Stimulated activated CD8-positive, alpha-beta memory T cell treated with anti-CD3 and anti-CD28 coated beads, Interleukin-7, amount 100 ng/mL, for 1 hour (primary cell): ENCODE measurements around the gene RPP21.
"Not testable (repeated sequence)": the region's sequence is repeated elsewhere in the genome, so short reads cannot be mapped to it uniquely, and the experiment has no call there.

Experiments used
- DNase-seq, 2 donors: peaks; one replicate each; pipeline ENCODE4 v3.0.0-alpha.2; 2020; ENCODE audit warnings: low read depth in 2 of 2

Gene RPP21

DNA sequence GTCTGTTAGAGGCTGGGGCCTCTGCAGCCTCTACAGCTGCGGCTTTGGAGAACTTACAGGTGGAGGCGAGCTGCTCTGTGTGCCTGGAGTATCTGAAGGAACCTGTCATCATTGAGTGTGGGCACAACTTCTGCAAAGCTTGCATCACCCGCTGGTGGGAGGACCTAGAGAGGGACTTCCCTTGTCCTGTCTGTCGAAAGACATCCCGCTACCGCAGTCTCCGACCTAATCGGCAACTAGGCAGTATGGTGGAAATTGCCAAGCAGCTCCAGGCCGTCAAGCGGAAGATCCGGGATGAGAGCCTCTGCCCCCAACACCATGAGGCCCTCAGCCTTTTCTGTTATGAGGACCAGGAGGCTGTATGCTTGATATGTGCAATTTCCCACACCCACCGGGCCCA, 15.6 kb upstream of the RPP21 start:
- DNase-seq, result no peak

DNA sequence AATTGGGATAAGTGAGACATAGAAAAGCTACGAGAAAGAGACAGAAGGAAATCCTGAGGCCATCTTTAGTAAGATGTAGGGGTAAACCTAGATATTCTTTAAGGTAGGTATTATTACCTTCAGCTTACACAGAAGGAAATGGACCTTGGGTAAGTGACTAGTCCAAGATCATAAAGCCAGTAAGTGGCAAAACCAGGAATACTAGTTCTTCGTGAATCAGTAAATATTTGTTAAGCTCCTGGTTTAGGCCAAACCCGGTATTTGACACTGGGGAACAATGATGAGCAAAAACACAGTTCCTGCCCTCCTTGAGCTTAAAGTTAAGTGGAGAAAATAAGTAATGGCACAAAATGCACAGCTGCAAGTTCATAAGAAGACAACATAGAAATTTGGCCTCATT, 13.0 kb upstream of the RPP21 start:
- no peak for DNase-seq

DNA sequence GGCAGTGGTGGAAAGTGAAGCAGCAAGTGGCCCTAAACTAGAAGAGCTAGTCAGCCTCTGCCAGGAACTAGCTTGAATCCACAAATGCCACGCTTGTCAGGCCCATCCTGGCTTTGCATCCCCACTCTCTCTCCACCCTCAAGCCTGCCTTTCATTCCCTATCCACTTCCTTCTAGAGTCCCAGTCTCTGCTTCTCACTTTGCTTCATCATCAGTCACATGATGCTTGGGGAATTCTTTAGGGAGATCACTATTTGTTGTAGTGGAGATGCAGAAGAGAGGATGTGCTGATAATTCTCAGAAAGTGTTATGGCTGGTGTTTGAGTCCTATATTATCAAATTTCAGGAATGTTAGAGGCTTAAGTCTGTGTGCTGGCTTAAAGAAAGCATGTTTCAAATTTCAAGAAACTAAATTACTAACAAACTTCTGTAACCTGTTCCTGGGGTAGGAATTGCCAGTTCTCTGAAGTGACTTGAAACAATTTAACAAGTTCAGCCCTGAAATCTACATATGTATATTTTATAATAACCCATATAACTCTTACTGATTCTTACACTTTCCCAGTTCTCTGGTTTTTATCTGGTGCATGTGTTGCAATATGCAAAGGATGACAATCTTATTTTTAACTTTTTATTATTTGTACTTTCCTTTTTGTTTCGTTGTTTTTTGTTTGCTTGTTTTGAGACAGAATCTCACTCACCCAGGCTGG, 10.7 kb upstream of the RPP21 start:
- no peak for DNase-seq

DNA sequence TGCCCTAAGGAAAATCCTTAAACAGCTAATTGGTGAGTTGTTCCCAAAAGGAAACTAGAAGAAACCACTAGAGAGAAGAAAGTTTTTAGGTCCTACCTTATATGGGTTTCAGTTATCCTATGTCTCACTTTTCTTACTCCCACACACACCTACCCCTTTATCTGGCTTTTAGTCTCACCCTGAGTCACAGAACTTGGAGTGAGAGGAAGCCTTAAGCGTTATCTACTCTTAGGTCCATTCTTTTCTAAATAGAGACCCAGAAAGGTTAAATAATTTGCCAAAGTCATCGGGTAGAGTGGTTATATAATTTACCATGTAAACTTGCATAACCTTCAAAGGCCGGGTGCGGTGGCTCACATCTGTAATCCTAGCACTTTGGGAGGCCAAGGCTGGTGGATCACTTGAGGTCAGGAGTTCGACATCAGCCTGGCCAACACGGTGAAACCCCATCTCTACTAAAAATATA, 4.3 kb upstream of the RPP21 start:
- no peak for DNase-seq

DNA sequence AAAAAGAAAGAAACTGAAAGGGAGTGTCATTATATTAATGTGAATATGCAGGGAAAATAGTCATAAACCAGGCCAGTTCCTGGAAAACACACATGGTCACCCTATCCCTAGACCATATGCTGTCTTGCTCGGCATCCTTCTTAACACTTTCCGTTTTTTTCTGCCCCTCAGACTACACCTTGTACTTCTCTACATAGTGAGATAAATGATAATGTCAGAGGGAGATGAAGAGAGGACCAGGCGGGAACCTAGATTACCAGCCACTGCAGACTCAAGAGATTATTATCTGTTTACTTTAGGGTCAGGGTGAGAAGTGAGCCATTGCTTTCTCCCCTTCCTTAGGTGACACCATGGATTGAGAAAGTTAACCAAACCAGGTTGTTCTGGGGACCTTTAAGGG, 3.7 kb upstream of the RPP21 start:
- DNase-seq, result no peak

DNA sequence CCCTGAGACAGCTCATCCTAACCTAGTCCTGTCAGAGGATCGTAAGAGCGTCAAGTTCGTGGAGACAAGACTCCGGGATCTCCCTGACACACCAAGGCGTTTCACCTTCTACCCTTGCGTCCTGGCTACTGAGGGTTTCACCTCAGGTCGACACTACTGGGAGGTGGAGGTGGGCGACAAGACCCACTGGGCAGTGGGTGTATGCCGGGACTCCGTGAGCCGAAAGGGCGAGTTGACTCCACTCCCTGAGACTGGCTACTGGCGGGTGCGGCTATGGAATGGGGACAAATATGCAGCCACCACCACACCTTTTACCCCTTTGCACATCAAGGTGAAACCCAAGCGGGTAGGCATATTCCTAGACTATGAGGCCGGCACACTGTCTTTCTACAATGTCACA, 3.2 kb upstream of the RPP21 start:
- no peak for DNase-seq

DNA sequence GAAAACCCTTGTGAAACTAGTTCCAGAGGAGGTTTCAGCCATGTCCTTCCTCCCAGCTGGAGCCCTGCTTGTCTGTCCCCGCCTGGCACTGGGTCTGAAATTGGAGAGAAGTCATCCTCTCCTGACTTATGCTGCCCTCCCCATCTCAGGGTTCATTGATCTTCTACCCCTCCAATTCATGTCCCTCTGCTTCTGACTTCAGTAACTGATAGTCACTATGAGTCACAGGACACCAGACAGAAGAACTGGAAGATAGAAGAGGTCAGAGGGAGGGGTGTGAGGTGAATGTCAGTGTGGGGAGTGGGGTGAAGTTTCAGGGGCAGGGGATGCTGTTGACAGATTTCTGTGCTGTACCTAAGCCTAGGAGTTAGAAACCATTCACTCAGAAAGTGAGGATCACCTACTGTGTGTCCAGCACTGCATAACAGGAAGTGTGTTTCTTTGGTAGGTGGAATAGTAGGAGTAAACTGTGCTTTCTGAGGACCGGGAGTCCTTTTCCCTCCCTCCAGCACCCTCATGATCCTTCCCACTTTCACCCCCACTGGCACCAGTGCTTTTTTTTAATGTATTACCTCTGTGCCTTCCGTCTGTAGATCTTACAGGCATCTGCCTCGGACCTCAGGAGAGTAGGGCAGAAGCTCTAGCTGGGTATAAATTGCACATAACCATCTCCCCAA, 627 bp upstream of the RPP21 start:
- no peak for DNase-seq

DNA sequence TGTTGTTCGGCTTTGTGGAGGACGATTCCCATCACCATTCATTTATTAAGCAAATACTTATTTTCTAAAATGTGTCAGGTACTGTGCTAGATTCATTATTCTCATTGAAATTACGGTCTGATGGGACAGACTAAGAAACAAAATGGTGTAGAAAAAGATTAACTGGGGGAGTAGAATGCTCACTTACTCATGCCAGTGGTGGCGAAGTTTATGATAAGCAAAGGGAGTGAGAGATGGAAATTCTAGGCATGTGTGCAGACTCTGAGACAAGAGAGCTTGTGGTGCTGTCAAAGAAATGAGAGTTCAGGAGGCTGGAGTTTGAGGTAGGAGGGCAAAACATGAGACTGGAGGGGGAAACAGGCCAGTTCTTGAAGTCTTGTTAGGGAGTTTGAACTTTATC, 896 bp downstream of the RPP21 start:
- DNase-seq, result no peak

DNA sequence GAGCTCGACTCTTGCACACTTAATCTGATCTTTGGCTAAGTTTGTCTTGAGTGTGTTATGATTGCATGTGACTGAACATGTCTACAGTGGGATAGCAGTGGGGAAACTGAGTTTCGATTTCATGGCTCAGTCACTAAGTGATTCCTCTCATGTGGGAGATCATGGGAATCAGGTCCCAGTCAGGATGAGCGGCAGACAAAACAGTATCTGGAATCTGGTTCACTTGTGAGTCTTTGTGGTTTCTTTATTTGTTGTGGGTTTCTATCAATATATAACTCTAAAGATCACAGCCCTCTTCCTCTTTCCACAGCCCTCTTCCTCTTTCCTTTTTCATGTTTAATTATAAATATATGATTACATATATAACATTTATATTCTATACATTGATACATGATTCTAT, 4.0 kb downstream of the RPP21 start:
- no peak for DNase-seq

DNA sequence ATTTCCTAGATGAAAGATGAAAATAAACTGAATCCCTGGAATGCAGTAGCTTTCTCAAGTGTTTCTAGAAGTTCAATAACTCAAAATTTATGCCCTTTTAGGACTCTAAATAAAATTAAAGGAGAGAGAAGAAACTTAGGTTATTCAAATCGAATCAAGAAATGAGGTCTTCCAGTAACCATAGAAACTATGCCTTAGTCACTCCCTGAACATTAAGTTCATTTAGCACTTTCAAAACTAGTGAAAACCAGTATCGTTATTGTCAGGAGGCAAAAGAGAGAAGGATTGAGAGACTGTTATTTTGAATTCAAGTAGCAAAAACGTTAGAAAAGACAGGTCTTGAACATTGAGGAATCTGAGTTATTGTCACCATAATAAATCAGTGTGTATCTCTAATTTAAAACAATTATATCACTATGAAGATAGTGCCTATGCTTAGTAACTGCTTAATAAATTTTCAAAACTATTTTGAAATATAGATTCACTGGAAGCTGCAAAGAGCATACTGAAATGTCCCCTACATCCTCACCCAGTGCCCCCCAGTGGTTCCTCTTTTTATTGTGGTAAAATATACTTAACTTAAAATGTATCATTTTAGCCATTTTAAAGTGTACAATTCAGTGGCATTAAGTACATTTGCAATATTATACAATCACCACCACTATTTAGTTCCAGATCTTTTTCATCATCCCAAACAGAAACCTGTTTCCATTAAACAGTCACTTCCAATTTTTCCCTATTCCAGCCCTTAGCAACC, 4.6 kb downstream of the RPP21 start:
- DNase-seq, result no peak

DNA sequence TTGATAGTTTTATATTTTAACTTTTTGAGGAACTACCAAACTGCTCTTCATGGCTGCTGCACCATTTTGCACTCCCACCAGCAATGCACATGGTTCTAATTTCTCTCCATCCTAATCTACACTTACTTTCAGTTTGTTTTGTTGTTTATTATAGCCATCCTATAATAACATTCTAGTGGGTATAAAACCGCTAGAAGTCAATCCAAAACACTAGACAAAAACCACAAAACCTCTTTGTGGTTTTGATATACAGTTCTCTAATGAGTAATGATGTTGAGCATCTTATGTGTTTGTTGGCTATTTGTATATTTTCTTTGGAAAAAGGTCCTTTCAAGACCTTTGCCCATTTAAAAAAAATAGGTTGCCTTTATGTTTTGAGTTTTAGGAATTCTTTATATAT, 5.6 kb downstream of the RPP21 start:
- DNase-seq, result no peak

DNA sequence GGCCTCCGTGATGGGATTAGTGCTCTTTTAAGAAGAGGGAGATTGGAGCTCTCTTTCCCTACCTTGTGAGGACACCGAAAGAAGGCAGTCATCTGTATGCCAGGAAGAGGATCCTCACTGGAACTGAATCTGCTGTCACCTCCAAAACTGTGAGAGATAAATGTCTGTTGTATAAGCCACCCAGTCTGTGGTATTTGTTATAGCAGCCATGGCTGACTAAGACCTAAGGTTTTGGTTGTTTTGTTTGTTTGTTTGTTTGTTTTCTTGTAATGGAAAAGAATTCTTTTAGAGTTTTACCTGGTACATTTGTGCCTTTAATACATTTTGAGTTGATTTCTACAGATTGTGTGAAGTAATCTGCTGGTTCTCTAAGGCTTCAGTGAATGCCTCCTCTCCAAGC, 7.6 kb downstream of the RPP21 start:
- DNase-seq, result no peak

DNA sequence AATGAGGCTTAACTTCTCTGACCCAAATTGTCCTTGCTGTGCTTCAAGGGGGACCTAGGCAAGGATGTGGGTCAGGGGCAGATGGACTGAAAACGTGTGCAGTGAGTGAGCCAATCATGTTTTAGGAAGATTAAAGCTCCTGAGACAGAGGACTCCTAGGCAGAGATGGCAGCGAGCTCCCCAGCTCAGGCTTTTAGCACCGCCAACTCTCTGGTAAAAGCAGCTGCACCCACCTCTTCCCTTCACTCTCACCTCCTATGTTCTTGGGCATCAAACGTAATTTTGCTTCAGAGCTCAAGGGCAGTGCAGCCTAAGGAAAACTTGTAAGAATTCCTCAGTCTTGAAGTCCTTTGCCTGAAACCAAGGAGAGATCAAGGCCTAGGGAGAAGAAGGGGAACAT, 10.3 kb downstream of the RPP21 start:
- DNase-seq, result no peak

DNA sequence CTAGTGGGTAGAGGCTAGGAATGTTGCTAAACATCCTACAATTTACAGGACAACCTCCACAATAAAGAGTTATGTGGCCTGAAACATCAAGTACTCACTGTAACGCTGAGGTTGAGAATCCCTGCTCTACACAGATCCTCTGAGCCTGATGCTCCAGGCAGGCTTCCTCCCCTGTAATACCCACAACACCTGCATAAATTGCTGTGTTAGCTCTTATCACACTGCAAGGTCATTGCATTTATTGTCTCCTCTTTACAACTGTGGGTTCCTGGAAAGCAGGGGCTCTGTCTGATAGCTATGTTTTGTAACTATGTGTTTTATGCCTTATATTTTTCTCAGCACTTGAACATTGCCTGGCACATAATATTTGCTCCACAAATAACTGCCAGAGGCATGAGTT, 11.6 kb downstream of the RPP21 start:
- no peak for DNase-seq

DNA sequence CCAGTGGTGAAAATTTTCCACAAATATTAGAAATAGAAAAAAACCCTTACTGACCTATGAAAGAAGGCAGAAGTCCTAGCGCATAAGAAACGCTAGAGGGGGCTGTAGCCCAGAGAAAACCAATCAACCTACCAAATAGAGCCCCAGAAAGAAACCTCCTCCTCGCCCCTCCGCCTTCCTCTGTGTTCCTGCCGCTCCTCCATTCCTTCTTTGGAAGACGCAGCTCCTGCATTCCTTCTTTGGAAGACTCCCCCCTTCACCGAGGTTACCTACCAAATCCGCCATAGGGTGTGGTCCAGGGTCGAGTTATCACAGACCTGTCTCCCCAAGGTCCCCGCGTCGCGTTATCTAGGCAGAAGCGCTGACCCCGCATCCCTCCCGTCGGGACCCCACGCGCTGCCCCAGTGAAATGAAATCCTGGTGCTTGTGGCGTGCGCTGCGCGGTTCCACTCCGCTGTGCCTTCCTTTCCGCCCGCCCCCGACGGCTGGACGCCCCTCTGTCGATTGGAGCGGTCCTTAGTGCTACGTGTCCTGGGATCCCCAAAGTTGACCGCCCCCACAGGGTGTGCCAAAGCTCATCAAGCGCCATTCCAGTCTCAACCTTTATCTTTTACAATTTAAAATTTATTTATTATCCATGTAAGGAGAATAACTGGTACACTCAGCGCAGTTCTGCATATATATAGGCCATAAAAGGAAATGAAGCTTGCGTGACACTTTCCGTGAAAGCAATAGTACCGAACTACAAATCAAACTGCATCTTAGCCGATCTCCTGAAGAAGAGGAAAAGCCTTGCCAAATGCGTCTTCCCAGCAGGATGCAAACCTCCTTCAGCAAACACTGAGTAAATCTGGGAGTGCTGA, 13.0 kb downstream of the RPP21 start:
- peak in 1 of 2 donors; percentile 28 for DNase-seq

DNA sequence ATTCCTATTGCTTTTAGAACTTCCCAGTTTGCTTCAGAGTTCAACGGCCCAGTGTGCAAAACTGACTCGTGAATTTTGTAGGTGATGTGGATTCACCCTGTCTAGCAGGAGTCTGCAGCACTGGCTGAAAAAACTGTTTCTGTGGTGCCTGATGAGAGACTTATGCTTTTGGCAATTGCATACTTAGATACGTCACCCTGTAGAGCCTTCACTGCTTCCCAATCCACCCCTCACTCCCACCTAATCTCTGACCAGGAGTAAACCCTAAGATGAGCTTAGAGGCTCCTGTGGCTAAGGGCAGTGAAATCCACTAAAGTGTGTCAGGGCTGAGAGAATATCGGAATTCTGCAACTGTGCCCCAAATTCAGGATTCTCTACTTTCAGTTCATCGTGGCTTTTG, 14.3 kb downstream of the RPP21 start:
- no peak for DNase-seq

DNA sequence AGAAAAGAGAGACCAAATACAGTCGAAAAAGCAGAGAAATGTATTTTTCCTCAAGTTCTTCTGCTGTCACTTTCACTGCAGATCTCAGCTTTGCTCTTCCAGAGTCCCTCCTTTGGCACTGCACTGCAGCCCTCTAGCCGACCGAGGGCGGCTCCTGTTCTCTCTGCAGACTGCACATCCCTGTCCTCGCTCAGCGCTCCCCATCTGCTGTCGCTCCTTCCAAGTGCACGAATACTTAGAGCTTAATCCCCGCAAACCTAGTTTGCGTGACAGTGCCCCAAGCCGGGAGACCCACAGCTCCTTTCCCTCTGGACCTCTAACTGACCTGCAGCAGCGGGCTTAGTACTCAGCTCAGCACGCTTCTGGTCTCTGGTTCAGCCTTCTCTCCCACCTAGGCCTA, 15.2 kb downstream of the RPP21 start:
- DNase-seq, result no peak

DNA sequence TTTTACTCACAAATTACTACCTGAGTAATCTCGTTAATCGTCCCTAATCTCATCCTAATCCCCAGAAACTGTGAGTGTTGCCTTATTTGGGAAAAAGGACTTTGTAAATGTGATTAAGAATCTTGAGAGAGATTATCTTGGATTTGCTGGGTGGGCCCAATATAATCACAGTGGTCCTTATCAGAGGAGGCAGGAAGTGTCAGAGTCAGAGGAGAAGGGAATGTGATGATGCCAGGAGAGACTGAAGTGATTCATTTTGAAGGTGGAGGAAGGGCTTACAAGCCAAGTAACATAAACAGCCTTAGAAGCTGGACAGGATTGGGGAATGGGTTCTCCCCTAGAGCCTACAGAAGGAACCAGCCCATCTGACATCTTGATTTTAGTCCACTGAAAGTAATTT, 16.7 kb downstream of the RPP21 start:
- no peak for DNase-seq

DNA sequence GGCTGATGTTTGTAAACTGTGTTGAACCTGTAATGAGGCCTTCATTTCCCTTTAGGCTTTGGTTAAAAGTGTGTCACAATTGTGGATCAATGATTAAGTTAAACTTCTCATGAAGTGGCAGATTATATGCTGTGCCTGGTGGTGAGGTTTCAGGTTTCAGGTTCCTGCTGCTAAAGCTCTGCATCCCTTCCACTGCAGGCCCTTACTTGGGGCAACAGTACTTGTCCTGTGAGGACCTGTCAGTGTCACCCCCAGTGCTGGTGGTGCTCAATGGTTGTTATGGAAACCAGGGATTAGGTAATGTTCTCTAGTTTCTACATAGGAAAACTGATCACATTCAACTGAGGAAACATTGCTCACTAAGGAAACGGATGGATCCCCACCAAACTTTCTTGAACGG, 18.5 kb downstream of the RPP21 start:
- DNase-seq, result no peak

DNA sequence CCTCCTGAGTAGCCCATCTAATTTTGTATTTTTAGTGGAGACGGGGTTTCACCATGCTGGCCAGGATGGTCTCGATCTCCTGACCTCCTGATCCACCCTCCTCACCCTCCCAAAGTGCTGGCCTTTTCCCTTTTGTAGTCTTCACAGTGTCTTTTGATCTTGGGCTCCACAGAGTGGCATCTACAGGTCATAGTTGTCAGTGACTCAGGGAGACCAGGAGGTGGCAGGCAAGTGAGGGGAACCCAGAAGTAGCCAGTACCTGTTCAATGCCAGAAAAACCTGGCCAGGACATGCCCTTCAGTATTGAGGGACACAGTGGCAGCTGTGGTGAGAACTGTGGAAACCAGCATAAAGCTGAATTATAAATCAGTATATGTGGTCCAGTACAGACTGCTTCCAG, 19.6 kb downstream of the RPP21 start:
- no peak for DNase-seq

DNA sequence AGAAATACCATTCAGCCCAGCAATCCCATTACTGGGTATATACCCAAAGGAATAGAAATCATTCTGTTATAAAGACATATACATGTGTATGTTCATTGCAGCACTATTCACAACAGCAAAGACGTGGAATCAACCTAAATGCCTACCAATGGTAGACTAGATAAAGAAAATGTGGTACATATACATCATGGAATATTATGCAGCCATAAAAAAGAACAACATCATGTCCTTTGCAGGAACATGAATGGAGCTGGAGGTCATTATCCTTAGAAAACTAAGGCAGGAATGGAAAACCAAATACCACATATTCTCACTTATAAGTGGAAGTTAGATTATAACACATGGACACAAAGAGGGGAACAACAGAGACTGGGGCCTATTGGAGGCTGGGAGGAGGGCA, 24.3 kb downstream of the RPP21 start:
- not testable (repeated sequence) for DNase-seq
